OCI-LY7 (cell line): ENCODE data around the gene TAOK1.

Source experiments
- CTCF ChIP-seq: fragments of 200-600 bp; sonication (generic); conservative IDR thresholded peaks from 2 replicates; pipeline ENCODE4 v1.5.1; 2014; ENCODE audit warnings: mild to moderate bottlenecking, antibody characterized with exemption, low read length, moderate library complexity, mixed read lengths
- EZH2phosphoT487 ChIP-seq: fragments of 200-600 bp; sonication (generic); IDR thresholded peaks from 2 replicates; pipeline ENCODE4 v1.6.1; 2018; ENCODE audit warnings: low read depth, borderline replicate concordance, mild to moderate bottlenecking, mixed run types, antibody characterized with exemption, low read length, moderate library complexity, mixed read lengths

- TF ChIP-seq CTCF: no peak
- no peak for TF ChIP-seq EZH2phosphoT487
Observed at GRCh38 chr17:29563816-29564215, 173.7 kb downstream of the TAOK1 start.
